Measurements from ENCODE around the gene CSNK1G2.
A peak's percentile ranks its signal among the peaks of the same experiment; 100 is the strongest.

Gene CSNK1G2

GRCh38 chr19:1918975-1919374 is 22.0 kb upstream of the CSNK1G2 start:
- no peak for DNase-seq (ENCODE audit: low spot score)

- DNase-seq (ENCODE audit: low spot score) = no peak
Observed at GRCh38 chr19:1920644-1921043, 20.3 kb upstream of the CSNK1G2 start.

- no peak for DNase-seq (ENCODE audit: low spot score)
Observed at GRCh38 chr19:1921326-1921725, 19.6 kb upstream of the CSNK1G2 start.

GRCh38 chr19:1921825-1922224 is 19.1 kb upstream of the CSNK1G2 start:
- DNase-seq (ENCODE audit: low spot score) = no peak

- DNase-seq (ENCODE audit: low spot score) = no peak
Observed at GRCh38 chr19:1922803-1923202, 18.2 kb upstream of the CSNK1G2 start.

- no peak for DNase-seq (ENCODE audit: low spot score)
Observed at GRCh38 chr19:1923319-1923718, 17.7 kb upstream of the CSNK1G2 start.

- no peak for DNase-seq (ENCODE audit: low spot score)
Observed at GRCh38 chr19:1924320-1924961, 16.5 kb upstream of the CSNK1G2 start.

GRCh38 chr19:1925544-1925943 is 15.4 kb upstream of the CSNK1G2 start:
- no peak for DNase-seq (ENCODE audit: low spot score)

- DNase-seq (ENCODE audit: low spot score) = peak; percentile 93
Observed at GRCh38 chr19:1929021-1929742, 11.8 kb upstream of the CSNK1G2 start.

GRCh38 chr19:1931445-1931844 is 9.5 kb upstream of the CSNK1G2 start:
- DNase-seq (ENCODE audit: low spot score) = no peak

GRCh38 chr19:1932395-1932794 is 8.6 kb upstream of the CSNK1G2 start:
- DNase-seq (ENCODE audit: low spot score) = no peak

- no peak for DNase-seq (ENCODE audit: low spot score)
Observed at GRCh38 chr19:1933244-1933643, 7.7 kb upstream of the CSNK1G2 start.

GRCh38 chr19:1933942-1934341 is 7.0 kb upstream of the CSNK1G2 start:
- no peak for DNase-seq (ENCODE audit: low spot score)

GRCh38 chr19:1935484-1936208 is 5.3 kb upstream of the CSNK1G2 start:
- no peak for DNase-seq (ENCODE audit: low spot score)

- no peak for DNase-seq (ENCODE audit: low spot score)
Observed at GRCh38 chr19:1936430-1936829, 4.5 kb upstream of the CSNK1G2 start.

GRCh38 chr19:1936916-1937610 is 3.9 kb upstream of the CSNK1G2 start:
- no peak for DNase-seq (ENCODE audit: low spot score)

GRCh38 chr19:1938071-1938470 is 2.9 kb upstream of the CSNK1G2 start:
- no peak for DNase-seq (ENCODE audit: low spot score)

GRCh38 chr19:1942078-1942933 is 1.3 kb downstream of the CSNK1G2 start:
- peak; percentile 87 for DNase-seq (ENCODE audit: low spot score)

GRCh38 chr19:1942934-1943555 is 2.1 kb downstream of the CSNK1G2 start:
- no peak for DNase-seq (ENCODE audit: low spot score)

- DNase-seq (ENCODE audit: low spot score) = no peak
Observed at GRCh38 chr19:1943661-1944087, 2.7 kb downstream of the CSNK1G2 start.

Data from GM03348 (cell line).